NCI-H1436 treated with DMSO at 0.1 percent for 48 hours (cell line): ENCODE data around the gene ZNF408.

ENCODE experiments used
- DNase-seq: peaks from one replicate; lab custom pipeline; 2025; lab: John Stamatoyannopoulos, UW

The ZNF408 gene

DNA sequence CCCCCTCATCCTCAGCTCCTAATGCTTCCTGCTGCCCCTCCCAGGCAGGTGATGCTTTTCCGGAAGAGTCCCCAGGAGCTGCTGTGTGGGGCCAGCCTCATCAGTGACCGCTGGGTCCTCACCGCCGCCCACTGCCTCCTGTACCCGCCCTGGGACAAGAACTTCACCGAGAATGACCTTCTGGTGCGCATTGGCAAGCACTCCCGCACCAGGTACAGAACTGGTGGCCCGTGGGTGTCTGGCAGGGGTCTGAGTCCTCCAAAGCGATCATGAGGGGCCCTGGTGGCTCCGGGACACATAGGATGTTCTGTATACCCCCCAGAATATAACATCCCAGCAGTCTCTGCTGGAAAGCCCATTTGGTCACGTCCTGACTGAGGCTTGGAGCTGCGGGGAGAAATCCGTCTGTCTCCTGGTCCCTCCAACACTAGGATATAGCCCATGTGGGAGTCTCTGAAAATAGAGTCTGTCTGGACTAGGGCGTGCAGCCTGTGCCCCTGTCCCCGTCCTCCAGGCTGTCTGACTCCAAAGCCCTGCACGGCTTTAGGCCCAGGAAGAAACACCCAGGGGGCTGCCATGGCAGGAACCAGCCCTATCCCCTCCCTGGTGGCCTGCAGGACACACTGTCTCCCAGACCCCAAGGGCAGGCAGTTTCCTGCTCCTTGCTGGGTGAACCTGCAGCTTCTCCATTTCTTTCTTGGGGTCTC is 27.3 kb downstream of the ZNF408 start:
- no peak for DNase-seq

DNA sequence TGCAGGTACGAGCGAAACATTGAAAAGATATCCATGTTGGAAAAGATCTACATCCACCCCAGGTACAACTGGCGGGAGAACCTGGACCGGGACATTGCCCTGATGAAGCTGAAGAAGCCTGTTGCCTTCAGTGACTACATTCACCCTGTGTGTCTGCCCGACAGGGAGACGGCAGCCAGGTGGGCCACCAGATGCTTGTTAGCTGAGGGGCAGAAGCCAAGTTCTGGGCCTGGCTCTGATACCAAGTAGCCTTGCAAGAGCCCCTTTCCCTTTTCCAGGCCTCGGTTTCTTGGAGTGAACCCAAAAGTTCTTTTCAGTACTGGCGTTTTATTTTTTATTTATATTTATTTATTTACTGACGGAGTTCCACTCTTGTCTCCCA is 27.8 kb downstream of the ZNF408 start:
- no peak for DNase-seq

DNA sequence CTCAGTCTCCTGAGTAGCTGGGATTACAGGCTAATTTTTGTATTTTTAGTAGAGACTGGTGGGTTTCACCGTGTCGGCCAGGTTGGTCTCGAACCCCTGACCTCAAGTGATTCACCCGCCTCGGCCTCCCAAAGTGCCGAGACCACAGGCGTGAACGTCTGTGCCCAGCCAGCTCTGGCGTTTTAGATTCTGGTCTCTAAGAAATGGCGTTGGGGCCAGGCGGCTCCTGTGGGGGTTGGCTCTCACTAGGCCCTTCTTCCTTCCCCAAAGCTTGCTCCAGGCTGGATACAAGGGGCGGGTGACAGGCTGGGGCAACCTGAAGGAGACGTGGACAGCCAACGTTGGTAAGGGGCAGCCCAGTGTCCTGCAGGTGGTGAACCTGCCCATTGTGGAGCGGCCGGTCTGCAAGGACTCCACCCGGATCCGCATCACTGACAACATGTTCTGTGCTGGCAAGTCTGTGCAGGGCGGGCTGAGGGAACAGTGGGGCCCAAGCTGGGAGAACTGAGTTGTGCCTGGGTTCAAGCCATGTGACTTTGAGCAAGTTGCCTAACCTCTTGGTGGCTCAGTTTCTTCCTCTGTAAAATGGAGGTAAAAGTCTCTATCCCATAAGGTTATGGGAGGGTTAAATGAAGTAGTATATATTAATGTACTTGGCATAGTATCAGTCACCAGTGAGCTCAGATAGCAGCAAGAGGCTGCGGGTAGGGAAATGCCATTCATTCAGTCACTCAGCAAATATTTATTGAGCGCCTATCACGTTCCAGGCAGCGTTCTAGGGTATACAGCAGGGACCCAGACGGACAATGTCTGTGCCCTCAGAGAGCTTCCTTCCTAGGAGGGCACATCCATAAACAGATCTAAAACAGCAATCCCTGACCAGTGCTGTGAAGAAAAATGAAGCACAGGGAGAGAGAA is 28.5 kb downstream of the ZNF408 start:
- no peak for DNase-seq

DNA sequence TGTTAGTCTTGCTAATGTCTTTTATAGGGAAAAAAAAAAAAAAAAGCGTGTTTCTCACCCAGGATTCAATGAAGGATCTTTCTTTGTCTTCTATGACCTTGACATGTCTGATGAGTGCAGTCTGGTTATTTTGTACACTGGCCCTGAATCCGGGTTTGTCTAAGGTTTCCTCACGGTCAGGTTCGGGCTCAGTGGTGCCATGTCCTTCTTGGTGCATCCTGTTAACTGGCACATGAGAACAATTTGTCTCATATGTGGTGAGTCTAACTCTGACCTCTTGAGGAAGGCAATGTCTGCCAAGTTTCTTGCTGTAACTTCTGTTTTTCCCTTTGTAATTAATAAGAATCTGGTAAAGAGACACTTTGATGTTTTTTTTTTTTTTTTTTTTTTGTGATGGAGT is 30.7 kb downstream of the ZNF408 start:
- DNase-seq, result no peak

DNA sequence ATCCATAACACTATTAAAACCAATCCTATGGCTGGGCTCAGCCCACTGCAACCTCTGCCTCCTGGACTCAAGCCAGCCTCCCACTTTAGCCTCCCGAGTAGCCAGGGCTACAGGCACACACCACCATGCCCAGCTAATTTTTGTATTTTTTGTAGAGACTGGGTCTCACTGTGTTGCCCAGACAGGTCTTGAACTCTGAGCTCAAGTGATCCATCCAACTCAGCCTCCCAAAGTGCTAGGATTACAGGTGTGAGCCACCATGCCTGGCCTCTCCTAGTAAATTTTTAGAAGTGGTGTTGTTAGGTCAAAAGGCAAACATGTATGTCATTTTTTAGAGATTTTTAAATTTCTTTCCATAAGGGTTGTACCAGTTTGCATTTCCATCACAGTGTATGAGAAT is 32.4 kb downstream of the ZNF408 start:
- DNase-seq, result no peak

DNA sequence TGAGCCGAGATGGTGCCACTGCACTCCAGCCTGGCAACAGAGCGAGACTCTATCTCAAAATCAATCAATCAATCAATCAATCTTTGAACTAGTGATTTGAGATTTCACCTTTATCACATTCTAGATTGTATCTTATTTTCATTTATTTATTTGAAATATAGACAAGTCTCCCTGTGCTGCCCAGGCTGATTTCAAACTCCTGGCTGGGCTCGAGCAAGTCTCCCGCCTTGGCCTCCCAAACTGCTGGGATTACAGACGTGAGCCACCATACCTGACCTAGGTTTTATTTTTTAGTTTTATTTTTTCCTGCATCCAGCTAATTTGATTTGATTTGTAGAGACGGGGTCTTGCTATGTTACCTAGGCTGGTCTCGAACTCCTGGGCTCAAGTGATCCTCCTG is 35.3 kb downstream of the ZNF408 start:
- no peak for DNase-seq

DNA sequence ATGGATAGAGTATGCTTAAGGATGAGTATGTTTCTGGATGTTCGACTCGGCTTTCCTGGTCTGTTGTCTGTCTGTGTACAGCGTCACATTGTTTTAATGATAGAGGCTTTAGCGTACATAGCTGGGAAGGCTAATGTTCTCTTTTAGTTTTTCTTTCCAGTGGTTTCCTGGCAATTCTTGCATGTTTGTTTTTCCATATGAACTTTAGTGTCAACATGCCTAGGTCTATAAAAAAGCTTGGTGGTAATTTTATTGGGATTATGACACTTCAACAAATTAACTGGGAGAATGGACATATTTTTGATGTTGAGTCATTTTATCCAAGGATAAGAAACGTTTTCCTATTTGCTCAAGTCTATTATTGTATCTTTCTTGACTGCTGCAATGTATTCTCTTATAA is 35.8 kb downstream of the ZNF408 start:
- DNase-seq, result no peak

DNA sequence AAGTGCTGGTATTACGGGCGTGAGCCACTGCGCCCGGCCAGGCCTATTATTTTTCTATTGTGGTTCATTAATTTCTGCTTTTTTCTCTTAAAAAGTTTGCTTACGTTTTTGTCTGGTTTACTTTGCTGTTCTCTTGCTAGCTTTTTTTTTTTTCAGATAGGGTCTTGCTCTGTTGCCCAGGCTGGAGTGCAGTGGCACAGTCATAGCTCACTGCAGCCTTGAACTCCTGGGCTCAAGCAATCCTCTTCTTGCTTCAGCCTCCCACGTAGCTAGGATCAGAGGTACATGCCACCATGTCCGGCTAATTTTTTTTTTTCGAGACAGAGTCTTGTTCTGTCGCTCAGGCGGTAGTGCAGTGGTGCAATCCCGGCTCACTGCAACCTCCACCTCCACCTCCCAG is 36.9 kb downstream of the ZNF408 start:
- no peak for DNase-seq

DNA sequence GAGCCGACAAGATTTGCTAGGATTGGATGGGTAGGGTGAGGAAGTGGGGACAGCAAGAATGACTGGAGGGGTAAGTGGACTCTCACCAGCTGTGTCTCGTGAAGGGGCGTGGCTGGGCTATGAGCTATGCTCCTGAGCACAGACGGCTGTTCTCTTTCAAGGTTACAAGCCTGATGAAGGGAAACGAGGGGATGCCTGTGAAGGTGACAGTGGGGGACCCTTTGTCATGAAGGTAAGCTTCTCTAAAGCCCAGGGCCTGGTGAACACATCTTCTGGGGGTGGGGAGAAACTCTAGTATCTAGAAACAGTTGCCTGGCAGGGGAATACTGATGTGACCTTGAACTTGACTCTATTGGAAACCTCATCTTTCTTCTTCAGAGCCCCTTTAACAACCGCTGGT is 38.1 kb downstream of the ZNF408 start:
- no peak for DNase-seq

DNA sequence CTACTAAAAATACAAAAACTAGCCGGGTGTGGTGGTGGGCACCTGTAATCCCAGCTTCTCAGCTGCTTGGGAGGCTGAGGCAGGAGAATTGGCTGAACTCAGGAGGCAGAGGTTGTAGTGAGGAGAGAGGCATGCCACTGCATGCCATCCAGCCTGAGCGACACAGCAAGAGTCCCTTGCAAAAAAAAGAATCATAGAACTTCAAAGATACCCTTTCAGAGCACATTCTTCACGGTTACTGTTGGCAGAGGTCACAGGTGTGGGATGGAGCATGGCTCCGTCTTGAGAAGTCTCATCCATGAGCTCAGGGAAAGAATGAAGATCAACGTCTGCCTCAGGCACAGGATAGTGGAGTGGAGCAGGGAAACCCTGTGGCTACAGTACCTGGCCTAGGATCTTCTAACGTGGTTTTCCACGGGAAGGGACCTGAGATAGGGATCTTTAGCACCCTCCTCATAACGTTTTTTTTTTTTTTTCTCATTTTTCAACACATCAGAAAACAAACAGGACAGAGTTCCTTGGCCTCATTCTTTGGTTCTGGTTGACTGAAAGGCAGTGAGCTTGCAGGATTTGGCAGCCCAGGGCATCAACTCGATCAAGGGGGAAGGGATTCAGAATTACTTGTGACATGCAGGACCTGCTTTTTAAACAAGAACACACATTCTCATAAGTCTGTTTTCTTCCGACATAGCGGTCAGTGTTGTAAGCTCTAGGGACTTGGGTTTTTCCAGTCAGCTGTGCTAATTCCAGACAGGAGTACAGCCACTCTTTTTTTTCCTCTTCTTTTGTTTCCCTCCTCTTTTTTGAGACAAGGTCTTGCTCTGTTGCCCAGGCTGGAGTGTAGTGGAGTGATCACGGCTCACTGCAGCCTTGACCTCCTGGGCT is 41.0 kb downstream of the ZNF408 start:
- no peak for DNase-seq

DNA sequence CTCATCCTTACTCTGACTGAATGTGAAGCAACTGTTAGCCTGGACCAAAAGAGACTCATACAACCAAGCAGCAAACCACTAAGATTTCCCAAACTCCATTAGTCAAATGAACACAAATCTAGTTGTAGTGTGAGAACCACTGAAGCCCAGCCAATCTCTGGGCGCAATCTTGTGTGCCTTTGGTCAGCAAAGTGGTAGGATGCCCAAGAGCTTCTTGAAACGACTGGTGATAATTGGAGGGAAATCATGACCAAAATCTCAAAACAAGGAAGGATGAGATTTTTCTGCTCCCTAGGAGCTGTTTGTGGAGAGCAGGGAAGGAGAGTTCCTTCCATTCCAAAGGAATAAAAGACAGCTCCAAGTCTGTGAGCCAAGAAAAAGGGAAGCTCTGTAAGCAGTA is 42.2 kb downstream of the ZNF408 start:
- DNase-seq, result no peak

DNA sequence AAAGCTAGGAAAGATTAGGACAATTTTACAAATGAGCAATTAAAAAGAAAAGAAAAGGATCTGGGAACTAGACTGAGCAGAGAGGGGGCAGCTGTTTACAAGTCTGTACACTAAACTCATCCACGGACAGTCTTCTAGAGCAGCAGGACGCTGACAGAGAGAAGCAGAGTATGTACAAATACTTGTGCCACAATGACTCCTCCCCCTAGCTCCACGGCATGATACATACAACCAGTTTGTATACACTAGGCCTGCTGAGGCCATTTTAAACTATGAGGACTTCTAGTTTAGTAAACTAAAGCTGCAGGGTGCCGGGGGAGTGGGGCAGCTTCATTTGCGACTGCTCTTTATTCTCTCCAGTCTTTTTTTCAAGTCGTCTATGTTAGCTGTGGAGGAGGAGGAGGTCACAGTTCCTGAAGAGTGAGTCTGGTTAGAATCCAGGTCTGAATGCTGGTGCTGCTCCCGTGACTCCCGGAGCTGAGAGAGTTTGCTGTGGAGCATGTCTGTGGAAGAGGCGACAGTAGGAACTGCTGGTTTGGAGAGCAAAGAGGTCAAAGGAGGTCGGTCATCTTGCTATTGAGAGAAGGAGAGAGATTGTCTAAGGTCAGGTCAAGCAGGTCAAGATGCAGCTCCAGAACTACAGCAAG is 43.0 kb downstream of the ZNF408 start:
- no peak for DNase-seq

DNA sequence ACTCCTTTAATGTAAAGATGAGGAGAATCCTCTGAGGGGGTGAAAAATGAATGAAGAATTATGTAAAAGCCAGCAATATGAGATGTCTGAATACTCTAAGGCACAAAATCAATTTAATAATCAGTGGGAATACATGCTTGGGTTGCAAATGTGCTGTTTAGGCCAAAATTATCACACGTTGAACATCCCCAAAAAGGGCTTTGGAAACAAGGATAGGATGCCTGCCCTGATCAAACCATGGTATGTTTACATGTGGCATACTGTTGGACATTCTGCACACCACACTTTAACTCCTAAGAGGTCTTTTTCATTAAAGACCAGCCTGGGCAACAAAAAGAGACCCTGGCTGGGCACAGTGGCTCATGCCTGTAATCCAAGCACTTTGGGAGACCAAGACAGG is 44.5 kb downstream of the ZNF408 start:
- DNase-seq, result no peak

DNA sequence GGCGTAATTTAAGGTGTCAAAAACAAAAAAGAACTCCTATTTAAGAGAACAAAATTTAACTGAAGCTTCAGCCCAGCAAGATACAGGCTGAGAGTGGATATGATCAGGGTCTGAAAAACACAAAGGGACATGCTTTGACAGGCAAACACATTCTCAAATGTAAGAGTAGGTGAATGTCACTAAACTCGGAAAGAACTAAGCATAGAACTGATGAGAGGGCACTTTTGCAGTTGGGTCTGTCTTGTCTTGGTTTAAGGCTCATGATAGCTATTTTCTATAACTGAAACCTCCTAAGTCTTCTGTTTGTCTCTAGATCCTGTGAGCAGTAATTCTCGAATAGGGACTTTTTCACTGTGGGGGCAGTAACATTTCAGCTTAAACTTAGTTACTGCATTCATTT is 45.2 kb downstream of the ZNF408 start:
- DNase-seq, result no peak

DNA sequence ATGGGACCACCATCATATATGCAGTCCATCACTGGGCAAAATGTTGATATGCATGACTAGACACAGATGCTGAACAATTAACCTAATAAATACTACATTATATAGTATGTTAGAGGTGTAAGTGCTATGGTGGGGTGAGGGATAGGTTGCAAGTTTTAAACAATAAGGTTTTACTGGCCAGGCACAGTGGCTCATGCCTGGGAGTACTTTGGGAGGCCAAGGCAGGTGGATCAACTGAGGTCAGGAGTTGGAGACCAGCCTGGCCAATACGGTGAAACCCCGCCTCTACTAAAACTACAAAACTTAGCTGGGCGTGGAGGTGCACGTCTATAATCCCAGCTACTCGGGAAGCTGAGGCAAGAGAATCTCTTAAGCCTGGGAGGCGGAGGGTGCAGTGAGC is 46.3 kb downstream of the ZNF408 start:
- no peak for DNase-seq
